HG02870 (cell line): ENCODE results near the gene KIF27.
A peak's percentile ranks its signal among the peaks of the same experiment; 100 is the strongest.
"Not testable (repeated sequence)": the region's sequence is repeated elsewhere in the genome, so short reads cannot be mapped to it uniquely, and the experiment has no call there.

Source experiments
- ATAC-seq: cut with Tn5 transposase; IDR thresholded peaks from one replicate; pipeline ENCODE4 v1.9.1; 2021; ENCODE audit warnings: mild to moderate bottlenecking, moderate library complexity; ENCODE audit not compliant: unreplicated experiment

Gene KIF27, protein sequence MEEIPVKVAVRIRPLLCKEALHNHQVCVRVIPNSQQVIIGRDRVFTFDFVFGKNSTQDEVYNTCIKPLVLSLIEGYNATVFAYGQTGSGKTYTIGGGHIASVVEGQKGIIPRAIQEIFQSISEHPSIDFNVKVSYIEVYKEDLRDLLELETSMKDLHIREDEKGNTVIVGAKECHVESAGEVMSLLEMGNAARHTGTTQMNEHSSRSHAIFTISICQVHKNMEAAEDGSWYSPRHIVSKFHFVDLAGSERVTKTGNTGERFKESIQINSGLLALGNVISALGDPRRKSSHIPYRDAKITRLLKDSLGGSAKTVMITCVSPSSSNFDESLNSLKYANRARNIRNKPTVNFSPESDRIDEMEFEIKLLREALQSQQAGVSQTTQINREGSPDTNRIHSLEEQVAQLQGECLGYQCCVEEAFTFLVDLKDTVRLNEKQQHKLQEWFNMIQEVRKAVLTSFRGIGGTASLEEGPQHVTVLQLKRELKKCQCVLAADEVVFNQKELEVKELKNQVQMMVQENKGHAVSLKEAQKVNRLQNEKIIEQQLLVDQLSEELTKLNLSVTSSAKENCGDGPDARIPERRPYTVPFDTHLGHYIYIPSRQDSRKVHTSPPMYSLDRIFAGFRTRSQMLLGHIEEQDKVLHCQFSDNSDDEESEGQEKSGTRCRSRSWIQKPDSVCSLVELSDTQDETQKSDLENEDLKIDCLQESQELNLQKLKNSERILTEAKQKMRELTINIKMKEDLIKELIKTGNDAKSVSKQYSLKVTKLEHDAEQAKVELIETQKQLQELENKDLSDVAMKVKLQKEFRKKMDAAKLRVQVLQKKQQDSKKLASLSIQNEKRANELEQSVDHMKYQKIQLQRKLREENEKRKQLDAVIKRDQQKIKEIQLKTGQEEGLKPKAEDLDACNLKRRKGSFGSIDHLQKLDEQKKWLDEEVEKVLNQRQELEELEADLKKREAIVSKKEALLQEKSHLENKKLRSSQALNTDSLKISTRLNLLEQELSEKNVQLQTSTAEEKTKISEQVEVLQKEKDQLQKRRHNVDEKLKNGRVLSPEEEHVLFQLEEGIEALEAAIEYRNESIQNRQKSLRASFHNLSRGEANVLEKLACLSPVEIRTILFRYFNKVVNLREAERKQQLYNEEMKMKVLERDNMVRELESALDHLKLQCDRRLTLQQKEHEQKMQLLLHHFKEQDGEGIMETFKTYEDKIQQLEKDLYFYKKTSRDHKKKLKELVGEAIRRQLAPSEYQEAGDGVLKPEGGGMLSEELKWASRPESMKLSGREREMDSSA (N-terminal part only)

DNA sequence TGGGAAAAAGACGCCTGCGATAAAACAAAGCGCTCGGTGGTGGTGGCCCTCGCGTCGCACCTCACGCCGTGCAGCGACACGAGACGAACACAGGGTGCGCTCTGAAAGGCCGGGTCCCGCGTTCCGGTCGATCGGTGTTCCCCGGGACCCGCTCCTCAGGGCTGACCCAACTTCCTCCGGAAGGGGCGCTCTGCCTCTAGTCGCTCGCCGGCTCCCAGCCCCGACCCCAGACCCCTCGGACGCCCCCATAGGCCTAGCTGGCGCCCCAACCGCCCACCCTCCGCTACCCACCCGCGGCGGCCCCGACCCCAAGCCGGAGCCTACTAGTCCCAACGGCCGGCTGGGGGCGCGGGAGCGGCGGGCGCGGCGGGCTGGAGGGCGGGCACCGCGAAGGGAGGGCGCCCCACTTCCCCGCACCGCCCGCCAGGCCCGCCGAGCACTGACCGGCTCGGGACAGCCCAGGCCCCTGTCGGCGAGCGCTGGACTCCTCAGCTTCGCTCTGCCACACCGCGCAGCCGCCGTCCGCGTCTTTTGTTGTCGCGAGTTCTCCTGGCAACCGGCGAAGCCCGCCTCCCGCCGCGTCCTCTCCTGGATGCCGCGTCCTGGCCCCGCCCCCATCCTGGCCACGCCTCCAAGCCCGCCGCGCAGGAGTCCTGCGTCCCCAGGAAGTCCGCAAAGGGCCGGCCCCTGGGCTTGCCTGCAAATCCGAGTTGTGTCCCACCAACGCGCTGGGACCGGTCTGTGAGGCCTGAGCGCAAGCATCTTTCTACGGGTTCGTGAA is at the start of gene KIF27:
Gene KIF27 (minus strand): TSS at position 506 of the 781 bp plus-strand sequence. CDS start 5,841 bp downstream, outside the sequence.
- ATAC-seq: peak; percentile 93

DNA sequence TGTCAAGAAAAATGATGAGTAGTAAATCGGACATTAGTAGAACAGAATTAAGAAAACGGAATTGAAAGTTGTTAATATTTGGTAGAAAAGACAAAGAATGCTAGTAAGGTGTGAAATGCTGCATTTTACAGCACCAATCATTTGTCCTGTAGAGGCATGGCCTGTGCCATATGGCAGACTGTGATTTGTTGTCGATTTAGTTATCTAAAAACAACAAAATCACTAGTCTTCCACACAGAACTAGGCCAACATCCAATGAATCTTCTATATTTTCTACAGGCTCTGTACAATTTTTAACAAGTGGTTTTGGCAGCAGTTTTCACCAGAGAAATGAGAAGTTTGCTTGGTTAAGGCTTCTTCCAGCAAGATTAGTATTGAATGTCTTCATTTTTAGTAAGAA is 48.4 kb upstream of the KIF27 start:
- ATAC-seq: no peak

DNA sequence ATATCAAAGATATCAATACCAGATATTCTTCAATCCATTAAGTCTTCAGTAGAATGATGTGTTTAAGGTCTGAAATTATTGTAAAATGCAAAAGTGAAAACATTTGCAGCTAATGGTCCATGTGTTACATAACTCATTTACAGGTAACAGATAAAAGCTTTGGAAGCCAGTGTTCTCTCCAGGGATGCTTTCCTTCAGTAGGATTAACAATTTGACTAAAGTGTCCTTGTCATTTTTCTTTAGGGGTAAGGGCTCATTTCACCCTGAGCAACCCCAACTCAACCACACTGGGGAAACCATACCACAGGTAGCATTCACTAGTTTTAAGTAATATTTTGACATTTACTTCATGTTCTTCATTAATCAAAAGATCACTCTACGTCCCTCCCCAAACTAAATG is 45.8 kb upstream of the KIF27 start:
- no peak for ATAC-seq

DNA sequence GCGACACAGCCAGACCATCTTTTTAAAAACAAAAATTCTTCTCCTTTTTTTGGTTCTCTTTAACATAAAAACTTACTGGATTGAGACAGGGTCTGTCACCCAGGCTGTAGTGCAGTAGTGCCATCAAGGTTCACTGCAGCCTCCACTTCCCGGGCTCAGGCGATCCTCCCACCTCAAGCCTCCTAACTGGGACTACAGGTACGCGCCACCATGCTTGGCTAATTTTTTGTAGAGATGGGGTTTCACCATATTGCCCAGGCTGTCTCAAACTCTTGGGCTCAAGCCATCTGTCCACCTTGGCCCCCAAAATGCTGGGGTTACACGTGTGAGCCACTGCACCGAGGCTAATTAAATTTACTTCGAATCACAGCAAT is 45.0 kb upstream of the KIF27 start:
- no peak for ATAC-seq

DNA sequence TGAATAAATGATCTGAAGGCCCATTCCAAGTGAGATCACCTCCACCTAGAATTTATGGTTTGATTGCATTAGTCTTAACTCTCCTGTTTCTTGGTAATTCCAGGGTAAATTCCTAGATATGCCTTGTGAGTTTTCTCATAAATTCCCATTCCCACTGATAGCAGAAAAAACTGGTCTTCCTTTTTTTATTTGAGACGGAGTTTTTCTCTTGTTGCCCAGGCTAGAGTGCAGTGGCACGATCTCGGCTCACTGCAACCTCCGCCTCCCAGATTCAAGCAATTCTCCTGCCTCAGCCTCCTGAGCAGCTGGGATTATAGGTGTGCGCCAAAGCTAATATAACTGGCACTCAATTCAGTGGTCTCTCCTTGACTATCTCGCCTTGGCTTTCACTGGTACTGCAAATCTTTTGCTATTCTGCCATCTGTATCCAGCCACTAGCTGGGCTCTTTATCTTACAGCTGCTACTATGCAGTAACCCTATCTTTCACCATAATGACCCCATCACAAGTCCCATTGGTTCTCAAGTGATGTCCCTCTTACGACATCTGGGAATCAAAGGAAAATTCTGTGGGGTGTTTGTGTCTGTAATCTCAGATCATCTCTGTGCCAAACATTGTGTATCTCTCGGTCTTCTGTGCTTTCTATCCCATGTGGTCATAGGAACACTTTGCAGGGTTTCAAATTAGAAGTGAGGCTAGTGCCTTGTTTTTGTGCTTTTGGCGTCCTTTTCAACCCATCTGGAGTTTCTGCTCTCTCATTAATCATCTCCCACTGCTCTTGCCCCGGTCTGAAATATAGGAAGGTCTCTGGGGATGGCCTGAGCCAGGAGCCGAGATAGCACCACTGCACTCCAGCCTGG is 44.3 kb upstream of the KIF27 start:
- ATAC-seq: no peak

DNA sequence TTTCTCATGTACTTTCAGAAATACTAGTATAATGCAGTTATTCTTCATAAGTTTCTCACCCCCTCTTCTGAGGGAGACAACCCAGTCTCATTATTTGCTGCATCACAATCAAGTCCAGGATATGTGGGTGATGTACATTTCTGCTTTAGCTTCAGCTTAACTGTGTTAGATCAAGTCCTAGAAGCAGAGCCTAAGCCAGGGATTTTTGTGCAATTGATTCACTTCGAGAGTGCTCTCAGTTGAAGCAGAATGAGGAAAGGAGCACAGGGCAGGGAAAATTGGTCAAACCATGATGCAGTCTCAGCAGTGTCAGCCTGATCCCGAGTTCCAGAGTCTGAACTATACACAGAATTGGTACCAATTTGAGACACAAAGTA is 43.7 kb upstream of the KIF27 start:
- no peak for ATAC-seq

DNA sequence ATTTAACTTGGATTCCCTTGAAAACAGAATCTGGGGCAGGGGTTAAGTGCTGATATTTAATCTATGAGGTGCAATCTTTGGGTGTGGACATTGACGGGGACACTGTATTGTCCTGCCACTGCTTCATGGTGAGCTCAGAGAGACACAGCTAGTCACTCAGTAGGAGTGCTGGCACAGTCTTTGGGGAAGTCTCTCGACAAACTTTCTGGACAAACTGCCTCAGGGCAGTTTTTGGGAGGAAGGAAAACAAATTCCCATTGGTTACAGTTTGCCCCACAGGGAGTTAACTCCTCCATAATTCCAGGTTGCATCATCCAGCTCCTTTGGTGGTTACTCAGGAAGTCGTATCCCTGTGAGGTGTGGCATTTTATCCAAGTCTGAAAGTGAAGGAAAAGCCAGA is 40.9 kb upstream of the KIF27 start:
- ATAC-seq: no peak

DNA sequence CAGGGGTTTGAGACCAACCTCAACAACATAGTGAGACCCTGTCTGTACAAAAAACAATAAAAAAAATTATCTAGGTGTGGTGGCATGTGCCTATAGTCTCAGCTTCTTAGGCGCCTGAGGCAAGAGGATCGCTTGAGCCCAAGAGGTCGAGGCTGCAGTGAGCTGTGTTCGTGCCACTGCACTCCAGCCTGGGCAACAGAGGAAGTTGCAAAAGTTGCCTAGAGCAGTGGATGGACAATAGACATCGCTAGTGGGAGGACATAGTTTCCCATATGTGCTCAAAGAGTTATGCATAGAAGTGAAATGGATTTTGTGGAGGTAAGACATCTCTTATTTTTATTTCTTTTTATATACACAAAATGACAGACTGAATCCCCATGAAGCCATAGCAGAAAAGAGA is 39.8 kb upstream of the KIF27 start:
- ATAC-seq: no peak

DNA sequence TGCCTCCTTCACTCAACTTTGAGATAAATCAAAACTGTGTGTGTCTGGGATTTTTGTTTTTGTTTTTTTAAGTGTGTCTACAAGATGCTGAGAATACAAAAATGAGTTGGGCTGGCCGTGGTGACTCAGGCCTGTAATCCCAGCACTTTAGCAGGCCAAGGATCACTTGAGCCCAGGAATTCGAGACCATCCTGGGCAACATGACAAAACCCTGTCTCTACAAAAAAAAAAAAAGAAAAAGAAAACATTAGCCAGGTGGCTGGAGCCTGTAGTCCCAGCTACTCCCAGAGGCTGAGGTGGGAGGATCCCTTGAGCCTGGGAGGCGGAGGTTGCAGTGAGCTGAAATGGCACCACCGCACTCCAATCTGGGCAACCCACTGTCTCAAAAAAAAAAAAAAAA is 37.8 kb upstream of the KIF27 start:
- no peak for ATAC-seq

DNA sequence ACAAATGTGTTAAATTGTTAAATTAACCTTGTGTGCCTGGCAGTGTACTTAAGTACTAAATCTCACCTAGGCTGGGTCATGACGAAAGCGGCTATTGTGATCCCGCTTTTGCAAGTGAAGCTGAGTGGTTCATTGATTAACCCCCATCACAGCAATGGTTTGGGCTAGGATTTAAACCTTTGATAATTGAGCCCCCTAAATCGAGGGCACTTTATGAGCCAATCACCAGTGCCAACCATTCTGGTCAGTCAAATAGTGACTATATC is 35.9 kb upstream of the KIF27 start:
- ATAC-seq: no peak

DNA sequence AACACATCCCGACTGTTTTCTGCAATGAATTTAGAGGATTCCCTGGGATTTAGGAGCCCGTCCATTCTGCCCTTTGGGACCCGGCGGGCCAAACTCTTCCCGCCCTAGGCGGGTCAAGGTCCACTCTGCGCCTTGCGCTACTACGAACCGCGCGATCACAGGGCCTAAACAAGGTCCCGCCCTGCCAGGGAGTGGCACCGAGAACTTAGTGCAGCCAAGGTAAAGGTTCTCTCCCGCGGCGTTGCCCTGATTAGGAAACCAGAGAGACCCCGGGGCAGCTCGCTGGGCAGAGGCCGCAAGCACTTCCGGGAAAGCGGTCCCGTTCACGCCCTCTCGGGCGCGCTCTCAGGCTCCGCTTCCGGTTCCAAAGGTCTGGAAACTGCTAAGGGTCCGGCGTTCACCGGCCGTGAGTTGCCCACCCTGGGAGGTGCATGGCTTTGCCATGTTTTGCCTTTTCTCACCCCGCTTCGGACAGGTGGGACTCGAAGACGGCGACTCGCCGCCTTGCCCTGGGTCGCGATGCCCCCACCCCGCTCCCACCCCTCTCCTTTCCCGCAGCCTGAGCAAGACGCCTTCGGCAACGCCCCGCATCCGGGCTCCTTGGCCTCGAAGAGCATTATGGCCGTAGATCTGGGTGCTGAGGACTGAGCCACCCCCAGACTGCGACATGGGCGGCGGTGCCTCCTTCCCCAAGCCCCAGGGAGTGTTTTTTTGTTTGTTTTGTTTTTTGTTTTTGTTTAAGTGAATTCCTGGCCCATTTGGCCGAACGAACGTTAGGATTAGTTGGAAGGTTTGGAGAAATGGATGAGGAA is 35.4 kb upstream of the KIF27 start:
- peak; percentile 84 for ATAC-seq

DNA sequence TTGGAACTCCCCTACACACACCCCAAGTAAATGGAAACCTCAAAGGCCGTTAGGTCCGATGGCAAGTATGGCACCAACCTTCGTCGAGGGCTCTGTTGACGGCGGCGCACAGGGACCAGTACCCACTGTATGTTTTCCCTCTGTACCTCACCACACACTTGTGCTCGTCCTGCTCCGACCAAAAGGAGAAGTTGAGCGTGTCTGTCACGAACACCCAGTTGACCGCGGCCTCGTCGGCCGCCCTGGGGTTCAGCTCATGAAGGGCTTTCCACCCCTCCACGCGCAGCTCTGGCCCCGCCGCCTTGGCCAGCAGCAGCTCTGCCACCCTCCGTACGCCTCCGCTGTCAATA is 34.8 kb upstream of the KIF27 start:
- peak; percentile 53 for ATAC-seq

DNA sequence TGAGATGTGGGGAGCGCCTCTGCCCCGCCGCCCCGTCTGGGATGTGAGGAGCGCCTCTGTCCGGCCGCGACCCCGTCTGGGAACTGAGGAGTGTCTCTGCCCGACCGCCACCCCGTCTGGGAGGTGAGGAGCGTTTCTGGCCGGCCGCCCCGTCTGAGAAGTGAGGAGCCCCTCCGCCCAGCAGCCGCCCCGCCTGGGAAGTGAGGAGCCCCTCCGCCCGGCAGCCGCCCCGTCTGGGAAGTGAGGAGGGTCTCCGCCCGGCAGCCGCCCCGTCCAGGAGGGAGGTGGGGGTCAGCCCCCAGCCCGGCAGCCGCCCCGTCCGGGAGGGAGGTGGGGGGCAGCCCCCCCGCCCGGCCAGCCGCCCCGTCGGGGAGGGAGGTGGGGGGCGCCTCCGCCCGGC is 26.9 kb upstream of the KIF27 start:
- not testable (repeated sequence) for ATAC-seq

DNA sequence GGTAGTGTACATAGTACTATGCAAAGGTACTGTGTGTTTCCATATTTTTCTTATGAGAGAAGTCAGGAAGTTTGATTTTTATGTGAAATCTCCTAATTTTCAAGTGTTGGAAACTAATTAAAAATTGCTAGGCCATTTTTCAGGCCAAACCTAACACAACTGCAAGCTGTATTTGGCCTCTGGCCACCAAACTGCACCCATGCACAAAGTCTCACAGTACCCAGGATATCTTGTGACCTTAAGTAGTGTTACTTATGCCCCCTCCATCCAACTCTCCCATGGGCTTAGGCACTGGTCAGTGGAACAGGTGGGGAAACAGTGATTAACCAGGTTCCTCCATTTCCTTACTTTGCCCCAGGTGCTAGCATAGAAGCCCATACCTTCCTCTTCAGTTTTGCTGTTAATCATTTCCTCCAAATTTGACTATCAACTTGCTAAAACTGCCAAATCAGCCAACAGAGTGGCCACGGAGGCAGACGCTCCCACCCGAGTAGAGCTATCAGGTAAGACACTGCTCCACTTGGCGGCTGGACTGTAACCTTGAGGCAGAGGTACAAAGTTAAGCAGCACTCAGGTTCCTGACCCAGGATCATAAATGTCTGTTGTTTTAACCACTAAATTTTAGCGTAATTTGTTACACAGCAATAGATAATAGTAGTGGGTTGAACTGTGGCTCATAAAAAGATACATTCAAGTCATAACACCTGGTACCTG is 19.5 kb upstream of the KIF27 start:
- ATAC-seq: no peak

DNA sequence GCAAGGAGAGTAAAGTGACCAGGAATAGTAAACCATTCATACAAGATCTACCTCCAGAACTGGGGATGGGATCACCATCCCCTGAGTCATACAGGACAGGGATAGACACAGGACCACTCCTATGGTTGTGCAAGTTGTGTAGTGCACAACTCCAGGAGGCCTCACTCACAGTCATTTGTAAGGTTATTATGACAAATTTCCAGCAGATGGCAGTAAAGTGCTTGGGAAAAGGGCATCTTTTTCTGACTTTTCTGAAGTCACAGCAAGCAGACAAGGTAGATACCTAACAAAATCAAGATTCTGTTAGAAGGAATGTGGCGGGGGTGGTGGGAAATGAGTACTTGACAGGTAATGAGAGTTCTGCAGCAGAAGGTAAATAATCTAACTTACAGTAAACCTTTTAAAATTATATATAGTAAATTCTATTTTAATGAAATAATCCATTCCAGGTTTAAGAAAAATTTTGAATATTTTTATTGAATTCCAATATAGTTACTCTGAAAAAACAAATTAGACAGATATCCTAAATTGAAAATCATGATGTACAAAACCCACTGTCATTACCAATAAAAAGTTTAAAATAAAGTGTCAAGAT is 16.7 kb upstream of the KIF27 start:
- no peak for ATAC-seq

DNA sequence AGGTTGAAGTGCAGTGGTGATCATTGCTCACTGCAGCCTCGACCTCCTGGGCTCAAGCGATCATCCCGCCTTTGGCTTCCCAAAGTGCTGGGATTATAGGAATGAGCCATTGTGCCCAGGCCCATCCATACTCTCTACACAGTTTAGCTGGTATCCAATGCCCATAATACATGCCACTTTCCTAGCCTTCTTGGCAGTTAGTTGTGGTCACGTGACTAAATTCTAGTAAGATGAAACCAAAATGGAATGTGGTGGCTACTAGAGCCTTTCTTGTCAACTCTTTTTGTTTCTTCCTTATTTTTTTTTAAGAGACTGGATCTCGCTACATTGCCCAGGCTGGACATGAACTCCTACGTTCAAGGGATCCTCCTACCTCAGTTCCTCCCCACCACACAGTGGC is 15.3 kb upstream of the KIF27 start:
- no peak for ATAC-seq

DNA sequence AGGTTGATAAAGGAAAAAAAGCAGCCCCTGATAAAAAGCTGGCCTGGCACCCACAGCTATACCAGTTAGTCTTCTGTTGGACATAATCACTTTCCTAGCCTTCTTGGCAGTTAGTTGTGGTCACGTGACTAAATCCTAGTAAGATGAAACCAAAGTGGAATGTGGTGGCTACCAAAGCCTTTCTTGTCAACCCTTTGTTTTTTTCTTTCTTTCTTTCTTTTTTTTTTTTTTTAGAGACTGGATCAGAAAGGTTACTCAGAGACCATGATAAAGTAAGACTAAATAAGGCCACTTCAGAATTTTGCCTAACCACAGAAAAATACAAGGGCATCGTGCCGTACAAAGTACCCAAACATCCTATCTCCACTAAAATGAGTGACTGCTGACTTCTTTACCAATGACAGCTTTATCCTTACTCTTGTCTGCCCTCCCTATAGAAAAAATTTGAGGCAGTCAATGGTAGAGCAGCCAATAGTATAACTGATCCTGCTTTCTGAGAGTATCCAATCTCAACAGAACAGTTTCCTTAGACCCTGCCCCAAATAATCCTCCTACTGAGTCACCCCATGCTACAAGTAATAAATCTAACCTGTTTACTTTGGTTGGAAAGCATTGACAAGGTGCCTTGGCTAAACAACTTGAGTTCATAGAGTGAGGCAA is 14.2 kb upstream of the KIF27 start:
- ATAC-seq: no peak
